MG63 (cell line): ENCODE measurements around the gene TEAD2. TPM values are rescaled to one million over a fixed set of nuclear protein-coding genes. Genes with fewer than 3 reads are reported as not detected.

Experiments
- total RNA-seq: library from RNA; depleted of rRNA; stranded (reverse); fragments of >200 nt; shearing (Covaris generic); gene quantifications from 2 replicates; pipeline ENCODE4 v1.2.3, GENCODE V29; 2014; ENCODE audit warnings: low replicate concordance; rRNA removed

Gene TEAD2
- total RNA-seq, 1 experiment from 2014 or later = 14.6 TPM

Other genes with a start within 250 kb of the TEAD2 start
- 12.3 and 20.4 TPM in 2 replicates for gene LIN7B, start 248.0 kb downstream of the TEAD2 start, total RNA-seq
- gene C19orf73, start 243.3 kb downstream of the TEAD2 start, total RNA-seq = 3.7 and 4.6 TPM in 2 replicates
- 3.4 and 21.4 TPM in 2 replicates for gene PPFIA3, start 242.9 kb downstream of the TEAD2 start, total RNA-seq
- gene HRC, start 207.0 kb downstream of the TEAD2 start, total RNA-seq = not detected in 2 replicates
- gene TRPM4, start 204.6 kb downstream of the TEAD2 start, total RNA-seq = 7.9 and 8.4 TPM in 2 replicates
- not detected in 2 replicates for gene SLC6A16, start 37.2 kb downstream of the TEAD2 start, total RNA-seq
- gene CD37, start 27.0 kb downstream of the TEAD2 start, total RNA-seq = not detected in 2 replicates
- gene DKKL1, start 1.5 kb upstream of the TEAD2 start, total RNA-seq = not detected in 2 replicates
- gene KASH5, start 25.8 kb upstream of the TEAD2 start, total RNA-seq = not detected in 2 replicates
- not detected in 2 replicates for gene PTH2, start 61.0 kb upstream of the TEAD2 start, total RNA-seq
- gene GFY, start 63.0 kb upstream of the TEAD2 start, total RNA-seq = not detected in 2 replicates
- not detected in 2 replicates for gene SLC17A7, start 79.1 kb upstream of the TEAD2 start, total RNA-seq
- 121 and 144 TPM in 2 replicates for gene PIH1D1, start 89.4 kb upstream of the TEAD2 start, total RNA-seq
- gene ALDH16A1, start 90.8 kb upstream of the TEAD2 start, total RNA-seq = 86.4 and 89.0 TPM in 2 replicates
- 0.25 and 5.0 TPM in 2 replicates for gene FLT3LG, start 111.8 kb upstream of the TEAD2 start, total RNA-seq
- gene RPL13A, start 125.2 kb upstream of the TEAD2 start, total RNA-seq = 1,730 and 3,823 TPM in 2 replicates
- 2,408 and 3,564 TPM in 2 replicates for gene RPS11, start 134.0 kb upstream of the TEAD2 start, total RNA-seq
- 29.6 and 58.0 TPM in 2 replicates for gene FCGRT, start 150.2 kb upstream of the TEAD2 start, total RNA-seq
- 131 and 183 TPM in 2 replicates for gene RCN3, start 165.6 kb upstream of the TEAD2 start, total RNA-seq
- gene NOSIP, start 218.1 kb upstream of the TEAD2 start, total RNA-seq = 46.1 and 109 TPM in 2 replicates
- 0.20 TPM in 1 of 2 replicates, not detected in the other for gene PRRG2, start 218.9 kb upstream of the TEAD2 start, total RNA-seq
- 1.2 and 1.8 TPM in 2 replicates for gene PRR12, start 228.8 kb upstream of the TEAD2 start, total RNA-seq